CD4-positive, alpha-beta T cell (primary cell): ENCODE results near the gene MPPED2. TPM values are rescaled to one million over a fixed set of nuclear protein-coding genes. Genes with fewer than 3 reads are reported as not detected.

Source experiments
- ATAC-seq: fragments of 200-7000 bp; cut with Tn5 transposase; one replicate; pipeline ENCODE4 v1.10.0; 2022; ENCODE audit warnings: mild to moderate bottlenecking; ENCODE audit not compliant: poor library complexity
- CTCF ChIA-PET: fragments of 350-600 bp; sonication (Branson Sonifier 250); formaldehyde crosslinking; loops from one replicate; lab custom pipeline; 2021; ENCODE audit warnings: antibody characterized with exemption, inconsistent platforms; lab: Charles Lee
- POLR2A ChIA-PET: fragments of 350-600 bp; sonication (Branson Sonifier 250); formaldehyde crosslinking; loops from one replicate; lab custom pipeline; 2021; ENCODE audit warnings: antibody characterized with exemption, inconsistent platforms; lab: Charles Lee
- DNase-seq, 14 experiments: peaks; one replicate each; pipeline ENCODE4 v3.0.0-alpha.2; 2013 to 2020; ENCODE audit warnings: mixed read lengths in 2 of 14
- H3K27ac ChIP-seq, 2 donors: one replicate each; pipeline versions ENCODE4 v1.5.1 to v1.7.0; 2013; ENCODE audit warnings: low read length in 2 of 2, low read depth in 1 of 2, mild to moderate bottlenecking in 1 of 2
- H3K27me3 ChIP-seq, 2 experiments: 1 replicate in 1 of 2; 2 replicates in 1 of 2; pipeline versions ENCODE4 v1.6.1 to v1.7.0; 2013; ENCODE audit warnings: low read length in 2 of 2, control low read depth in 1 of 2, mild to moderate bottlenecking in 1 of 2, moderate library complexity in 1 of 2; ENCODE audit not compliant: insufficient read depth in 2 of 2, control insufficient read depth in 1 of 2
- H3K36me3 ChIP-seq: one replicate; pipeline ENCODE4 v1.6.1; 2013; ENCODE audit warnings: low read length, control low read depth; ENCODE audit not compliant: insufficient read depth
- H3K4me1 ChIP-seq: one replicate; pipeline ENCODE4 v1.6.1; 2013; ENCODE audit warnings: low read length, control low read depth; ENCODE audit not compliant: insufficient read depth
- H3K4me3 ChIP-seq: one replicate; pipeline ENCODE4 v1.5.1; 2013; ENCODE audit warnings: mild to moderate bottlenecking, low read length, moderate library complexity
- H3K9me3 ChIP-seq, 2 experiments: 1 replicate in 1 of 2; 2 replicates in 1 of 2; pipeline versions ENCODE4 v1.6.1 to v1.7.0; 2013; ENCODE audit warnings: low read length in 2 of 2, mild to moderate bottlenecking in 2 of 2, control low read depth in 1 of 2, moderate library complexity in 1 of 2; ENCODE audit not compliant: control insufficient read depth in 1 of 2, insufficient read depth in 1 of 2
- H3K27ac Mint-ChIP-seq: one replicate; pipeline ENCODE4 v1.8.0; 2020; ENCODE audit warnings: mixed read lengths
- H3K27me3 Mint-ChIP-seq: one replicate; pipeline ENCODE4 v1.8.0; 2021; ENCODE audit warnings: mixed read lengths
- H3K36me3 Mint-ChIP-seq: one replicate; pipeline ENCODE4 v1.8.0; 2021; ENCODE audit warnings: low read depth, mixed read lengths
- H3K4me1 Mint-ChIP-seq: one replicate; pipeline ENCODE4 v1.8.0; 2021; ENCODE audit warnings: low read depth, mixed read lengths
- H3K4me3 Mint-ChIP-seq: one replicate; pipeline ENCODE4 v1.8.0; 2020; ENCODE audit warnings: mild to moderate bottlenecking, mixed read lengths
- H3K9me3 Mint-ChIP-seq: one replicate; pipeline ENCODE4 v1.8.0; 2020; ENCODE audit warnings: mixed read lengths
- intact Hi-C, 2 experiments: fragments of 100-400 bp; cut with DNase I in 1 of 2; cut with micrococcal nuclease in 1 of 2; formaldehyde crosslinking; loops; one replicate each; pipeline versions ENCODE4 v1.15.1 to v1.9.0; 2023 to 2025; cut with DNase I, micrococcal nuclease
- total RNA-seq, 174 experiments: library from RNA in 2 of 174; stranded (reverse) in 2 of 174; gene quantifications; one replicate each; pipeline ENCODE4 v1.2.3 and lab custom pipeline; 2021 to 2026
- TF ChIP-seq, protein P1 (sequence below): fragments of 200-600 bp; IDR thresholded peaks from one replicate; pipeline ENCODE4 v1.8.0; 2022; ENCODE audit warnings: antibody characterized with exemption, mild to moderate bottlenecking

MPPED2 gene
- total RNA-seq, 2 experiments from 2014 or later: 0.96 to 1.7 TPM

DNA sequence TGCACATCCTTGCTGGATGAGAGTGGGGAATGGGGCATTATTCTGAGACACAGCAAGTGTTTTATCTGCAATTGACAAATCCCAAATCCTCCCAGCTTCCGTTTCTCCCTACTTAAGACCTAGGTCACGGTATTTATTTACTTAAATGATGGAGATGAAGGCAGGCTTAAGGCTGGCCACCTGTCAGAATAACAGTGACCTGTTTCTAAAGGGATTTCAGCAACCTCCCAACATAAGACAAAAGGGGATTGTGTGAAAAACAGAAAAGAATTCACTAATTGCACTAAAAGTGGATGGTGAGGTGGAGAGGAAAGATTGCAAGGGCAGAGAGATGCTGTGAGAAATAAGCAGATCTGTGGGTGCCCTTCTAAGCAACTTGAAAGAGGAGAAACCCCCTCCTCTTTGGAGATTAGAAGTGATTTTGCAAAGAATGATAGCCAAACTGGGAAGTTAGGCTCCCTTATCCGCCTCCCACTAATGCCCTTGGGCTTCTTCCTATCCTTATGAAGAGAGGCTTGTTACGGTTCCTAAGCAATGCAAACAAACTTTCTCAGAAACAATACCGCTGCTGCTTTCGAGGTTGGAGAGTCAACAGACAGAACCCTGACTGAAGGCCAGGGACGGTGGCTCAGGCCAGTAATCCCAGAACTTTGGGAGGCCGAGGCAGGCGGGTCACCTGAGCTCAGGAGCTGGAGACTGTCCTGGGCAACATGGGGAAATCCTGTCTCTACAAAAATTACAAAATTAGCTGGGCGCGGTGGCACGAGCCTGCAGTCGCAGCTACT is 179.0 kb downstream of the MPPED2 start:
- Histone ChIP-seq H3K4me1 (no peaks in the 10 kb centered on the region), H3K27me3 (no peaks in the 10 kb centered on the region), H3K27ac (no peak overlapping the region), H3K4me3 (no peak overlapping the region), H3K36me3 (no peaks in the 10 kb centered on the region), H3K9me3 (no peaks in the 10 kb centered on the region)
- ATAC-seq (no peak), DNase-seq (no peak)
- intact Hi-C loops: no loop called here
- TF ChIP-seq, protein P1, sequence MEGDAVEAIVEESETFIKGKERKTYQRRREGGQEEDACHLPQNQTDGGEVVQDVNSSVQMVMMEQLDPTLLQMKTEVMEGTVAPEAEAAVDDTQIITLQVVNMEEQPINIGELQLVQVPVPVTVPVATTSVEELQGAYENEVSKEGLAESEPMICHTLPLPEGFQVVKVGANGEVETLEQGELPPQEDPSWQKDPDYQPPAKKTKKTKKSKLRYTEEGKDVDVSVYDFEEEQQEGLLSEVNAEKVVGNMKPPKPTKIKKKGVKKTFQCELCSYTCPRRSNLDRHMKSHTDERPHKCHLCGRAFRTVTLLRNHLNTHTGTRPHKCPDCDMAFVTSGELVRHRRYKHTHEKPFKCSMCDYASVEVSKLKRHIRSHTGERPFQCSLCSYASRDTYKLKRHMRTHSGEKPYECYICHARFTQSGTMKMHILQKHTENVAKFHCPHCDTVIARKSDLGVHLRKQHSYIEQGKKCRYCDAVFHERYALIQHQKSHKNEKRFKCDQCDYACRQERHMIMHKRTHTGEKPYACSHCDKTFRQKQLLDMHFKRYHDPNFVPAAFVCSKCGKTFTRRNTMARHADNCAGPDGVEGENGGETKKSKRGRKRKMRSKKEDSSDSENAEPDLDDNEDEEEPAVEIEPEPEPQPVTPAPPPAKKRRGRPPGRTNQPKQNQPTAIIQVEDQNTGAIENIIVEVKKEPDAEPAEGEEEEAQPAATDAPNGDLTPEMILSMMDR: no peak
- Mint-ChIP-seq H3K27me3 (no peaks in the 10 kb centered on the region), H3K36me3 (no peaks in the 10 kb centered on the region), H3K9me3 (no peaks in the 10 kb centered on the region), H3K4me3 (no peak overlapping the region), H3K27ac (no peak overlapping the region), H3K4me1 (no peaks in the 10 kb centered on the region)
- ChIA-PET CTCF (no interaction called here), POLR2A (no interaction called here)

DNA sequence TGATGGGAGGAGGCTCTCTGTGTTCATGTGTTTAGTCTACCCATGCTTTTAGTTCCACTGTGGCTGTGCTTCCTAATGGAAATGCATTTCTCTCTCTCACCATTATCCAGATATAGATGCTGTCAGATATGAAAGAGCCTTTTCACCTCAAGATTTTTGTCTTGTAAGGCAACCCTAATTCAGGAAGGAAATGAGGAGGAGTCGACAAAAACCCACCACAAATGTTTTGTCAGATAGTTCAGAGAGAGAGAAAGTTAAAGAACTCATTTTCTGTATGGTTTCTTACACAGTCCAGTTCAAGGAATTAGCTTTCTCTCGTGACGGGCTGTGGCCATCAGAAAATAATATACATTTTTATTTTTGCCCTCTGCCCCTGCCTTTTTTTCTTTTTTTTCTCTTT is 180.8 kb downstream of the MPPED2 start:
- ATAC-seq (no peak), DNase-seq (no peak)
- H3K27me3 Mint-ChIP-seq: no peaks in the 10 kb centered on the region
- POLR2A ChIA-PET: interaction anchor here (0.7 kb wide), 1 partner anchor 40 kb away, joined by 5 read pairs; no protein-coding TSS in a partner anchor
- CTCF ChIA-PET: interaction anchor here (0.5 kb wide), 1 partner anchor 12 kb away, joined by 3 read pairs; no protein-coding TSS in a partner anchor
- H3K9me3 ChIP-seq: no peaks in the 10 kb centered on the region
- H3K36me3 ChIP-seq: no peaks in the 10 kb centered on the region
- no peaks in the 10 kb centered on the region for H3K4me1 ChIP-seq
- TF ChIP-seq, protein P1: no peak
- H3K27ac ChIP-seq: no peak overlapping the region
- H3K27me3 ChIP-seq: no peaks in the 10 kb centered on the region
- H3K4me1 Mint-ChIP-seq: no peaks in the 10 kb centered on the region
- no peaks in the 10 kb centered on the region for H3K9me3 Mint-ChIP-seq
- no peak overlapping the region for H3K27ac Mint-ChIP-seq
- H3K4me3 ChIP-seq: no peak overlapping the region
- H3K36me3 Mint-ChIP-seq: no peaks in the 10 kb centered on the region
- H3K4me3 Mint-ChIP-seq: no peak overlapping the region
- intact Hi-C loops: no loop called here

DNA sequence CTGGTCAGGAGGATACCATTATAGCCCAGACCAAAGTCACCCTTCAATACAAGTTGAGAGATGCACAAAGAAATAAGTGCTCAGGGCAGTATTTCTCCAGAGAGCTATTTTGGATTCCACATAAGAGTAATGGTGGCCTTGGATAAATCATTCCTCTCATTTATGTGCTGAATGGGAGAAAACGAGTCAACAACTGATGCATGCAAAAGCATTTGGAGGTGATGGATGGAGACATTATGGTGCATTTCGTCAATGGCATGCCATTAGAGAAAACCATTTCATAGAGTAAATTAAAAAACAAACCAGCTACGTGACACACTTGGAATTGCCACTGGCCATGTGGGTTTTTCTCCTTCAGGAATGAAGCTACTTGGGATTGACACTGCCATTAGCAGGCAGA is 182.0 kb downstream of the MPPED2 start:
- H3K9me3 ChIP-seq: no peaks in the 10 kb centered on the region
- ATAC-seq (no peak), DNase-seq (no peak)
- H3K27ac ChIP-seq: no peak overlapping the region
- no peaks in the 10 kb centered on the region for H3K27me3 Mint-ChIP-seq
- H3K36me3 ChIP-seq: no peaks in the 10 kb centered on the region
- TF ChIP-seq, protein P1: no peak
- H3K4me1 Mint-ChIP-seq: no peaks in the 10 kb centered on the region
- H3K4me3 ChIP-seq: no peak overlapping the region
- no peaks in the 10 kb centered on the region for H3K9me3 Mint-ChIP-seq
- POLR2A ChIA-PET: no interaction called here
- H3K27me3 ChIP-seq: no peaks in the 10 kb centered on the region
- H3K36me3 Mint-ChIP-seq: no peaks in the 10 kb centered on the region
- H3K4me3 Mint-ChIP-seq: no peak overlapping the region
- no peaks in the 10 kb centered on the region for H3K4me1 ChIP-seq
- no peak overlapping the region for H3K27ac Mint-ChIP-seq
- intact Hi-C loops: no loop called here
- CTCF ChIA-PET: no interaction called here
